ENCODE results near the gene LIME1. TPM values are rescaled to one million over a fixed set of nuclear protein-coding genes. Genes with fewer than 3 reads are reported as not detected.
A peak's percentile ranks its signal among the peaks of the same experiment; 100 is the strongest.

Gene LIME1
- polyA plus RNA-seq, 2 of the 4 experiments (the other 2 are of a cell fraction) = 2.5 to 6.5 TPM

- ATAC-seq = peak; percentile 38 to 64; a peak in 5 of 6 replicates
- ChIA-PET CTCF (interaction anchor here (0.7 to 1.6 kb wide), 8 partner anchors 8 to 273 kb away, joined by 3 to 7 read pairs (median 4); partner anchors contain the start of gene SAMD10), POLR2A (interaction anchor here (1.0 to 2.5 kb wide), 11 partner anchors 9 to 331 kb away, joined by 3 to 38 read pairs (median 4); partner anchors contain the start of genes LIME1, PTK6, RTEL1 and SLC2A4RG)
- H3K4me3 ChIP-seq = peak overlapping the region; percentile 98
- peak; percentile 41 to 57; a peak in 3 of 5 replicates for TF ChIP-seq RAD21 (conservative IDR thresholded peaks at IDR 0.05 in 1 of 2, IDR thresholded peaks at IDR 0.05 in 1 of 2)
- TF ChIP-seq SMC3 (IDR thresholded peaks at IDR 0.05) = 0 out of 3 replicates have a peak, but pooled peaks have one; percentile 26
- TF ChIP-seq NFE2L2 (conservative IDR thresholded peaks at IDR 0.05; ENCODE audit: low read length) = no peak
- peaks cover 22% of the 10 kb centered on the region for H3K4me1 ChIP-seq
- DNase-seq (ENCODE audit: low read depth in 1 of 2, low spot score in 1 of 2) = peak in 1 of 2 experiments; percentile 74
- WGBS (ENCODE audit: missing lambda C conversion rate) = 6% methylated on average over 29 of the region's 56 CpGs
- peak overlapping the region; percentile 97 to 98 for H3K27ac ChIP-seq
- no peak for FAIRE-seq
- peaks cover 4% of the 10 kb centered on the region for H3K9me3 ChIP-seq
- peak overlapping the region; percentile 99 for H3K4me2 ChIP-seq
Measured at GRCh38 chr20:63706852-63707557, 29.5 kb upstream of the LIME1 start.

GRCh38 chr20:63707558-63708300, 28.7 kb upstream of the LIME1 start, which contains the start of the genes ARFRP1 and ZGPAT:
Gene ARFRP1 (minus strand): TSS chr20:63707976. CDS start chr20:63707091, 885 bp downstream.
Gene ZGPAT (plus strand): TSS chr20:63708039. CDS start chr20:63708581, 542 bp downstream.
- ChIA-PET POLR2A (interaction anchor here (0.6 to 2.5 kb wide), 16 partner anchors 10 to 330 kb away, joined by 3 to 38 read pairs (median 4); partner anchors contain the start of genes GMEB2, LIME1, PTK6 and RTEL1), CTCF (interaction anchor here (0.7 to 1.6 kb wide), 10 partner anchors 9 to 272 kb away, joined by 3 to 5 read pairs (median 3); partner anchors contain the start of gene SAMD10)
- ATAC-seq (peak; percentile 88 to 91), DNase-seq (ENCODE audit: low read depth in 1 of 2, low spot score in 1 of 2) (peak; percentile 64 to 87), FAIRE-seq (no peak)
- H3K9me3 ChIP-seq = peaks cover 10% of the 10 kb centered on the region
- H3K4me2 ChIP-seq = peak within 1 kb of the TSS; percentile 99
- peak within 1 kb of the TSS; percentile 98 for H3K4me3 ChIP-seq
- peak within 1 kb of the TSS; percentile 97 to 98 for H3K27ac ChIP-seq
- H3K4me1 ChIP-seq = peaks cover 21% of the 10 kb centered on the region
- TF ChIP-seq TFCP2L1 (CRISPR knock-in tag; IDR thresholded peaks at IDR 0.05) (no peak), KDM1A (IDR thresholded peaks at IDR 0.05; ENCODE audit: low read depth) (no peak), JUN (IDR thresholded peaks at IDR 0.05) (peak; percentile 71 to 91; a peak in 3 of 5 replicates), ESRRA (IDR thresholded peaks at IDR 0.05; ENCODE audit: borderline replicate concordance, low read length) (peak; percentile 72; the same call in 1 of the 2 replicates), MYC (IDR thresholded peaks at IDR 0.05; ENCODE audit: borderline replicate concordance, low read length) (0 out of 2 replicates have a peak, but pooled peaks have one; percentile 20), MAX (IDR thresholded peaks at IDR 0.05) (peak; percentile 69), EHMT2 (IDR thresholded peaks at IDR 0.05; ENCODE audit: low read depth) (no peak), RARB (CRISPR knock-in tag; IDR thresholded peaks at IDR 0.05) (peak; percentile 80; the same call in 1 of the 2 replicates), TP53 (CRISPR knock-in tag; IDR thresholded peaks at IDR 0.05) (no peak), KDM5A (IDR thresholded peaks at IDR 0.05) (0 out of 2 replicates have a peak, but pooled peaks have one; percentile 25), PHF8 (IDR thresholded peaks at IDR 0.05; ENCODE audit: borderline replicate concordance, low read depth) (peak; percentile 83), POLR2A (IDR thresholded peaks at IDR 0.05; ENCODE audit: low read length) (peak; percentile 40), GATA3 (IDR thresholded peaks at IDR 0.05; ENCODE audit: borderline replicate concordance) (no peak)
- TF ChIP-seq, protein P1, sequence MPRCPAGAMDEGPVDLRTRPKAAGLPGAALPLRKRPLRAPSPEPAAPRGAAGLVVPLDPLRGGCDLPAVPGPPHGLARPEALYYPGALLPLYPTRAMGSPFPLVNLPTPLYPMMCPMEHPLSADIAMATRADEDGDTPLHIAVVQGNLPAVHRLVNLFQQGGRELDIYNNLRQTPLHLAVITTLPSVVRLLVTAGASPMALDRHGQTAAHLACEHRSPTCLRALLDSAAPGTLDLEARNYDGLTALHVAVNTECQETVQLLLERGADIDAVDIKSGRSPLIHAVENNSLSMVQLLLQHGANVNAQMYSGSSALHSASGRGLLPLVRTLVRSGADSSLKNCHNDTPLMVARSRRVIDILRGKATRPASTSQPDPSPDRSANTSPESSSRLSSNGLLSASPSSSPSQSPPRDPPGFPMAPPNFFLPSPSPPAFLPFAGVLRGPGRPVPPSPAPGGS (IDR thresholded peaks at IDR 0.05) = peak; percentile 57; the same call in 1 of the 3 replicates
- TF ChIP-seq, protein P2, sequence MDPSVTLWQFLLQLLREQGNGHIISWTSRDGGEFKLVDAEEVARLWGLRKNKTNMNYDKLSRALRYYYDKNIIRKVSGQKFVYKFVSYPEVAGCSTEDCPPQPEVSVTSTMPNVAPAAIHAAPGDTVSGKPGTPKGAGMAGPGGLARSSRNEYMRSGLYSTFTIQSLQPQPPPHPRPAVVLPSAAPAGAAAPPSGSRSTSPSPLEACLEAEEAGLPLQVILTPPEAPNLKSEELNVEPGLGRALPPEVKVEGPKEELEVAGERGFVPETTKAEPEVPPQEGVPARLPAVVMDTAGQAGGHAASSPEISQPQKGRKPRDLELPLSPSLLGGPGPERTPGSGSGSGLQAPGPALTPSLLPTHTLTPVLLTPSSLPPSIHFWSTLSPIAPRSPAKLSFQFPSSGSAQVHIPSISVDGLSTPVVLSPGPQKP (IDR thresholded peaks at IDR 0.05; ENCODE audit: low read depth, low read length) = no peak
- 2% methylated on average over 17 of the region's 98 CpGs for WGBS (ENCODE audit: missing lambda C conversion rate)
